ENCODE results near the gene GUCD1.

- TF ChIP-seq EZH2phosphoT487 (IDR thresholded peaks at IDR 0.05; ENCODE audit: insufficient read depth, low read depth): no peak
- no peak for TF ChIP-seq EZH2 (IDR thresholded peaks at IDR 0.05; ENCODE audit: insufficient read depth, poor library complexity, severe bottlenecking)
Observed at GRCh38 chr22:24532075-24532474, 22.9 kb downstream of the GUCD1 start.

Data from GM23248 (cell line).